HG02678 (cell line): ENCODE measurements around the gene CNGA3.
"Not testable (repeated sequence)": the region's sequence is repeated elsewhere in the genome, so short reads cannot be mapped to it uniquely, and the experiment has no call there.

Experiments
- ATAC-seq: cut with Tn5 transposase; IDR thresholded peaks from one replicate; pipeline ENCODE4 v1.9.1; 2021; ENCODE audit warnings: mild to moderate bottlenecking, moderate library complexity; ENCODE audit not compliant: unreplicated experiment

CNGA3 gene

DNA sequence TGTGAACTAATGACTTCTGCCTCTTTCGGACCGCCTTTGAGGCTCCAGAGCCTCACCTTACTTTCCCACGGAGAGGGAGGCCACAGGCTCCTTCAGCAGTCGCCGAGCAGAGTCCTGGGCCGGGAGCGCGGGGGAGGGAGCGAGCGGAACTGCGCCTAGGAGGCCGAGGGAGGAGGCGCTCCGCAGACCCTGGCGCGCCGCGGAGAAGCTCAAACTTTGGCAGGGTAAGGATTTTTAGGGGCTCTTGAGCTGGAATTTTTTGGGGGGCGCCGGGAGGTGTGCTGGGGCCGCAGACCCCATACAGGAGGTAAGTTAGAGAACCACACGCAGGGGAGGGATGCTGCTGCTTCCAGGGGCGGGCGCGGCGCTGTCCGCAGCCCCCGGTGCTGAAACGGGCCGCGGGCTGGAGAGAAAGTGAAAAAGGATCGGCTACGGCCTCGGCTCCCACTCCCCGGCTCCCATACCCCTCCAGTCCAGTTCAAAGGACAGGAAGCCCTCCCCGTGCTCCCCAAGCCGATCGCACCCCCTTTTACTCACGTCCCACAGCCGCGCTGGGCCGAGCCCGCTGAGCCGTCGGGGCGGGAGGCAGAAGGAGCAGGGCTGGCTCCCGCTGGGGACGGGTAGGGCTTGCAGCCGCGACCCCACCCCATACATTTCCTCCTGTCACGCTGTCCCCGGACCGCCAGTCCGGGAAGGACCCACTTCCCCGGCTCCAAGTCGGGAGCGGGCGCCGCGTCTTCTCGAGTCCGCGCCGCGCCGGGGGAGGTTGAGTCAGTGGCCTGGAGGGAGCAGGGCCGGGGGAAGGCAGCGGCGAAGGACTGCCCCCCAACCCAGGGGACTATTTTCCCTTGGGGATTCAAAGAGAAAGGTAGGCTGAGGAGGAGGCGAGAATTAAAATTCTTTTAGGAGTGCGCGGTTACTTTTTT is at the start of gene CNGA3:
Gene CNGA3 (plus strand): TSS at position 146 of the 926 bp plus-strand sequence. CDS start 23,520 bp downstream, outside the sequence.
- no peak for ATAC-seq

- ATAC-seq = no peak
These were observed 48.2 kb upstream of the CNGA3 start for GRCh38 chr2:98297817-98298682.

GRCh38 chr2:98298683-98299164 is 47.5 kb upstream of the CNGA3 start:
- ATAC-seq = no peak

DNA sequence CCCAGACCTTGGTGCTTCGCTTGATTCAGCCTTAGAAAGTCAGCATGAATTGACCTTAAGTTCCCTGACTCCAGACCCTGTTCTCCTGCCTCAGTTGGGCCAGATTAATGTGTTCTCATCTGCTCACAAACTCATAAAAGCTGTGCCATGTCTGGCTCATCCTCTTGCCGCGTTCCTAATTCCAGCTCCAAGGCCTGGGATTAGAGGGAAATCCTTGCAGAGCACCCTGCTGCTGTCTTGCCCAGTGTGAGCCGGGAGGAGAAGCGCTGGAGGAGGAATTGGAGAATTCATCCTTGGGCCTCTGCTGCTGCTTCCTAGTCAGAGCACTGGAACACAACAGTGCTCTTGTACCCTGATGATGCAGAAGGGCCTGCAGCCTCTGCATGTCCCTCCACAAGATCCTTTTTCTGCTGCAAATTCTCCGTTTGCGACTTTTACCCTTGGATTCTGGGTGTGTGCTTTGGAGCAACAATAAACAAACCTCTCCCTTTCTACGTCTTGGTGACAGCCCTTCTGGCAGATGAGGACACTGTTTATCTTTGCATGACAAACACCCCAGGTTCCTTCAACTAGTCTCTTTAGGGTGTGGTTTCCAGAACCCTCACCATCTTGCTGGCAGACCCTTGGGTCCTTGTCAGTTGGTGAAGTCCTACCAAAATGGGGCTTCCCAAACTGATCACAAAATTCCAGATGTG is 46.9 kb upstream of the CNGA3 start:
- ATAC-seq = no peak

DNA sequence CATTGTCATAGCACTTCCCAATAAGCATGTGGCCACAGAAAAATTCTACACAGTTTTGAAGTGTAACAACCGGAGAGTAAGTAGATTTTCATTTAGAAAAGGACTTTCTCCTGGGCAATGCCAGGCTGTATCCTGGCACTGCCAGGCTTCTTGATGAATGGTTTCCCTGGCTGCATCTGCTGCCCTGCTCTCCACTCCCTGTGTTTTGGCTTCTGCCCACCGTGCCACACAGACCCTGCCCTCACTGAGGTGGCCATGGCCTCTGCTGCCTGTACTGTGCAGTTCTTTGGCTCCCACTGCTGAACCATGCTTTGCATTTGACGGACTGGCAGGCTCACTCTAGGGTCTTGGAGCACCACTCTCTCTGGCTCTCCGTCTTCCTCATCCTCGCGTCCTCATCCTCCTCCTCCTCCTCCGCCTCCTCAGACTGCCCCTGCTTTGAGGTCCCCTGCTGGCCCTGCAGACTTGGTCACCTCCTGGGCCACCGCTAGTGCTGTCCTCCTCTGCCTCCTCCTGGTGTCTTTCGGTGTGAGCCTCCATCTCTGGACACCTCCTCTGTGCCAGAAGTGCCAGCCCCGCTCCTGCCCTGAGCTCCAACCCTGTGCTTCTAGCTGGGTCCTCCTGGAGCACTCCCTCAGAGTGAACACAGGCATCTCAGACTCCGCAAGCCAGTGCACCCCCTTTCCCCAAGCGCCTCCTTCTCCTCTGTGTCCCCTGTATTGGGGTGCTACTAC is 45.9 kb upstream of the CNGA3 start:
- ATAC-seq = no peak

GRCh38 chr2:98301469-98301868 is 44.8 kb upstream of the CNGA3 start:
- ATAC-seq = no peak

DNA sequence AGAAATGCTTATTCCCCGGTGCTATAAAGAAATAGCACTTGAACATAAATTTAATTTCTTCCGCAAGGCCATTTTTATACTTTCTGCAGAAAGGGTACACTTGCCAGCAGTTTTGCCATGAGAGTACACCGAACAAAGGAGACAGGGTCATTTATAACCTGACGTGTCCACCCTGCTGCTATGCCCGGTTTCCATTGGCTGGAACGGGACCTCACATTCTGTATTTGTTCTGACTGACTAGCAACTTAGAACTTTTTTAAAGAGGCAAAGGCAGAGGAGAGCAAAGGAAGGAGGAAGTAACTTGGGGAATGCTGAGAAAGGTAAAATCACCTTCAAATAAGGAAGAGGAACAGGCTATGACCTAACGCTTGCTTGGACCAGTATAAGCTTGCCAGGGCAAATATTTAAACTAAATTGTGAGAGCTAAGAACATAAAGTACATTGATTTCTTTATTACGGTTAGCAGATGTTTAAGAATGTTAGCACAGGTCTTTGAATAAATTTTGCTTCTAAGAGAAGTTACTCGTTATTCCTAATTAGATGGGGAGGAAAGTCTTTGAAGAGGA is 39.0 kb upstream of the CNGA3 start:
- not testable (repeated sequence) for ATAC-seq

DNA sequence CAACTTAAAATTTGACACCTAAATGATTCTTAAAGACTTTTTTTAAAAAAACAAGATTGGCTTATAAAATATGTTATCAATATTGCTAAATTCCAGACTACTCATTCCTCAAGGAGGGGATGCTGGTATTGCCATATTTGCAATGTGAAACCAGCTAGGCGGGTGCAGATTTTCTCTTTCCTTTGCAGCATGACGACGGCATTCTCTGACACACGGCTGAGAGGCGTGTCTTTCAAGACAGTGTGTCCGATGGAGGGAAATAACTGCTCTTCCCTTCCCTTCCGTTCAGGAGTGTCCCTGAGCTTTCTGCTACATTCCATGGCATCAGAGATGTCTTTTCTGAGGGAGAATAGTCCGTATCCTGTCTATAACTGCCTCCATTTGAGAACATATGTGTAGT is 38.2 kb upstream of the CNGA3 start:
- ATAC-seq = no peak

DNA sequence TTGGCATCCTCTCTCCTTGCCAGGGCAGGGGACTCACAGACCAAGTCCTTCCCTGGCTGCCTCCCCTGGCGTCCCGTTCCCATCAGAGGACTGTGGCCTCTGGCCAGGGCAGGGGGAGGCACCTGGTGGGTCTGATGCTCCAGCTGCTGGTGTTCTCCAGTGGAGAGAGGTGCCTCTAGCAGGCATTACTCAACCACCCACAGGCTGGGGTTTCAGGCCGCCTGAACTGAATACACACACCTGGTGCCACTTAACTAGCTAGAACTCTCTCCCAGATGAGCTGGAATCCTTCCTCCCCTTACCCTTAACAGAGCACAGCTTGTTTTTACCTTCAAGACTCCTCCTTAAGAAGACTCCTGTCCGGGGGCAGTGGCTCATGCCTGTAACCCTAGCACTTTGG is 37.7 kb upstream of the CNGA3 start:
- no peak for ATAC-seq

- ATAC-seq = no peak
These were observed 36.7 kb upstream of the CNGA3 start for GRCh38 chr2:98309580-98309979.

GRCh38 chr2:98310010-98310409 is 36.2 kb upstream of the CNGA3 start:
- ATAC-seq = no peak

- no peak for ATAC-seq
These were observed 35.2 kb upstream of the CNGA3 start for GRCh38 chr2:98311090-98311489.

DNA sequence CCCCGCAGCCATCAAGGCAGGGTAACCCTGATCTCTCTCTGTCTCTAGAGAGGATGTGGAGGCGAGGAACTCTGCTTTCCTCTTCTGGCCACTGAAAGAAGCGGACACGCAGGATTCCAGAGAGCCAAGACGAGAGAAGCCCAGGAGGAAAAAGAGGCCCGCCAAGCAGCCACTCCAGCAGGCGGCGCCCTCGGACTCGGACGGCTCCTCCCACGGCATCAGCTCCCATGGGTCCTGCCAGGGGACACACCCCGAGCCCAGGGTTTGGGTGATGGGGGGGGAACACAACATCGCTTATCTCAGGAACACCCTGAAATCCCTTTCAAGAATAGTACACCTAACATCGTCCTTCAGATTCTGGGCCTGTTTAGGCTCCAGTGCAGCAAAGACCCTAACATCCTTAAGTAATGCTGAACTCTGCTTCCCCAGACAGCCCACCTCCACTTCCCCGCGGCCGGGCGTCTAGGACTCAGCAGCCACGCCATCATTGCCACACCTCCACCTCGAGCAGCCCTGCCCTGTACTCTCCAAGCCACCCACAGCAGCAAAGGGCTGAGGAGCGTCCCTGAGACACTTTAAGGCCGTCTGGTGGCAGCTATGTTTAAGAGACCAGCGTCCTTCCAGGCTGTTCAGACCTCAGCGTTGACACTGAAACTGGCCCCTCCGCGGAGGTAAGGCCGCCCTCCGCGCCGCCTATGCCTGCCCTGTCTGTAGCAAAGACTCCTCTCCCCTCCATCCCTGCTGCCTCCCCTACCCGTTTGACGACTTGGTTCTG is 34.3 kb upstream of the CNGA3 start:
- no peak for ATAC-seq

- ATAC-seq = no peak
These were observed 32.6 kb upstream of the CNGA3 start for GRCh38 chr2:98313492-98314250.

DNA sequence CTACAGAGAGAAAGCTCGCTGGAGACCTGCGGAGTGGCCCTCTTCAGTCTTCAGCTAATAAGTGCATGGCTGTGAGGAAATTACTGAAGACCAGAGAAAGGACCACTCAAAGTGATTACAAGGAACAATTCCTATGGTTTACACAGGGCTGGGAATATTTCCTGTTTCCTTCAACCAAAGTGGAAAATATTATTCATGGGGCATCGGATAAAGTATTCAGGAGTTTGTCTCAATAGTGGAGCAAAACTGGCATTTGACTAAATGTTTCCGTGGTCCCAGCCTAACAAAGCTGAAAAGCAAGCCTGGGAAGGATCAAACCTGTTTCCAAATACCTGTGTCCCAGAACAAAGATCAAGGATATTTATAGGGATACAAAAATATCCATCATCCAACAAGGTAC is 32.0 kb upstream of the CNGA3 start:
- ATAC-seq = no peak

- ATAC-seq = no peak
These were observed 30.3 kb upstream of the CNGA3 start for GRCh38 chr2:98315957-98316356.

DNA sequence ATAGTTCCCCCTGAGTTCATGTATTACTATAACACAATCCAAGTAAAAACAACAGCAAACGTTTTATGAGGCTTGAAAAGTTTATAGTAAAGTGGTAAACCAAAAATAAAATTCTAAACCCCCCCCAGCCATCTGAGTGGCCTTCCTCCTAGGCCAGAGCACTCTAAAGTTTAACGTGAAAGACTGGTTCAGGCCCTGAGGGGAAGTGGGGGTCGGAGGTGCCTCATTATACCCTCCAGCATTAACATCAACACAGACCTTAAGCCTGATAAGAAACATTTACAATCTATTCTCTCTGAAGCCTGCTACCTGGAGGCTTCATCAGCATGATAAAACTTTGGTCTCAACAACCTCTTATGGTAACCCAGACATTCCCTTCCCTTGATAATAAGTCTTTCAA is 29.0 kb upstream of the CNGA3 start:
- ATAC-seq = no peak

DNA sequence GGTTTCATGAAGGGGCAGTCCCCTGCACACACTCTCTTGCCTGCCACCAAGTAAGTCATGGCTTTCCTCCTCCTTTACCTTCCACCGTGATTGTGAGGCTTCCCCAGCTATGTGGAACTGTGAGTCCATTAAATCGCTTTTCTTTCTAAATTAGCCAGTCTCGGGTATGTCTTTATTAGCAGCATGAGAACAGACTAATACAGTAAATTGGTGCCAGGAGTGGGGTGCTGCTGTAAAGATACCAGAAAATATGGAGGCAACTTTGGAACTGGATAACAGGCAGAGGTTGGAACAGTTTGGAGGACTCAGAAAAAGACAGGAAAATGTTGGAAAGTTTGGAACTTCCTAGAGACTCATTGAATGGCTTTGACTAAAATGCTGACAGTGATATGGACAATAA is 26.1 kb upstream of the CNGA3 start:
- not testable (repeated sequence) for ATAC-seq

- ATAC-seq = no peak
These were observed 22.1 kb upstream of the CNGA3 start for GRCh38 chr2:98324181-98324580.
